ENCODE measurements around the gene VSIR. TPM values are rescaled to one million over a fixed set of nuclear protein-coding genes. Genes with fewer than 3 reads are reported as not detected.
A peak's percentile ranks its signal among the peaks of the same experiment; 100 is the strongest.

Gene VSIR
- total RNA-seq, 1 experiment from 2014 or later = 18.5 TPM

DNA sequence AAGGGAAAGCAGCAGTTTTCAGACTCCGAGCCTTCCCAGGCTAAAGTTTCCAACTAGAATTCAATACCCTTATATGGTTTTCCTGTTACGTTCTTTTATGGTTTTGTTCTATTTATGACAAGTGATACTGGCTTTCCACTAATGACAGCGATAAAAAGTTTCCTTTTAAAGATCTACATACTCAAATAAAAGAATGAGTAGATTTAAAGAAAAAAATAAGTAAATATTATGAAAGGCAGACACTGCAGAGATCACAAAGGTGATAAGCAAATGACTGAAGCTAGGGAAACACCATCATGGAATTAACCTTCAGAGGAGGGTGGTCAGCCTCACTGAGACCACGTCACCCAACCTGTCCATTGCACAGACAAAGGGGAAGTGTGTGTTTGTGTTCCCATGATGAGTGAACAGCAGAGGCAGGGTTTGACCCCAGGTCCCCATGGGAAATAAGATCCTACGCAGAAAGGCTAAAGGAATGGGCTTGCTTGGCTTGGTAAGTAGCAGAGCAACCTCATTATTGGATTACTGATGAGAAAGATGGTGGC, 4.0 kb downstream of the VSIR start:
- intact Hi-C loops (cut with micrococcal nuclease) = no loop called here
- Histone ChIP-seq H3K27me3 (ENCODE audit: insufficient read depth, low read length) (no peaks in the 10 kb centered on the region), H3K27ac (ENCODE audit: low read depth, low read length) (no peak overlapping the region; the same call in 1 of the 2 replicates), H3K4me1 (ENCODE audit: control insufficient read depth in 1 of 2, insufficient read depth in 2 of 2, low read length in 2 of 2) (peaks cover 82 to 97% of the 10 kb centered on the region in 2 experiments), H3K9ac (ENCODE audit: low read length) (no peak overlapping the region), H3K4me2 (ENCODE audit: low read length) (peak overlapping the region; percentile 85), H3K36me3 (ENCODE audit: control insufficient read depth in 1 of 2, insufficient read depth in 2 of 2, low read length in 2 of 2) (no peaks in the 10 kb centered on the region), H3K79me2 (ENCODE audit: insufficient read depth, low read length) (0 out of 2 replicates have a peak, but pooled peaks cover 3% of the 10 kb centered on the region), H2AFZ (ENCODE audit: low read depth, low read length, poor library complexity, severe bottlenecking) (no peak overlapping the region), H3K4me3 (replicated peaks in 1 of 2; ENCODE audit: low read depth in 1 of 2, low read length in 2 of 2) (no peak overlapping the region), H3K9me3 (ENCODE audit: control insufficient read depth in 1 of 2, insufficient read depth in 1 of 2, low read depth in 1 of 2, low read length in 2 of 2) (no peaks in the 10 kb centered on the region), H4K20me1 (ENCODE audit: insufficient read depth) (no peaks in the 10 kb centered on the region), H3K9me2 (ENCODE audit: insufficient read depth) (no peaks in the 10 kb centered on the region)
- BruUV-seq (replicated peaks) = no TSS peak
- RAD21 ChIA-PET (ENCODE audit: low non-redundant PET in 1 of 2, low total read pairs in 2 of 2, uncharacterized antibody in 2 of 2, unreplicated experiment in 2 of 2) = interaction anchor here in 1 of 2 experiments (1.0 kb wide), 1 partner anchor 73 kb away, joined by 5 read pairs; no protein-coding TSS in a partner anchor
- no peak for TF ChIP-seq TCF7L2 (IDR thresholded peaks at IDR 0.05; ENCODE audit: borderline replicate concordance, extremely low read depth, insufficient read depth, insufficient read length)
- TF ChIP-seq CBX3 (IDR thresholded peaks at IDR 0.05; ENCODE audit: low read depth) = no peak
- TF ChIP-seq FOSL1 (IDR thresholded peaks at IDR 0.05; ENCODE audit: low read depth) = no peak
- TF ChIP-seq, protein P1, sequence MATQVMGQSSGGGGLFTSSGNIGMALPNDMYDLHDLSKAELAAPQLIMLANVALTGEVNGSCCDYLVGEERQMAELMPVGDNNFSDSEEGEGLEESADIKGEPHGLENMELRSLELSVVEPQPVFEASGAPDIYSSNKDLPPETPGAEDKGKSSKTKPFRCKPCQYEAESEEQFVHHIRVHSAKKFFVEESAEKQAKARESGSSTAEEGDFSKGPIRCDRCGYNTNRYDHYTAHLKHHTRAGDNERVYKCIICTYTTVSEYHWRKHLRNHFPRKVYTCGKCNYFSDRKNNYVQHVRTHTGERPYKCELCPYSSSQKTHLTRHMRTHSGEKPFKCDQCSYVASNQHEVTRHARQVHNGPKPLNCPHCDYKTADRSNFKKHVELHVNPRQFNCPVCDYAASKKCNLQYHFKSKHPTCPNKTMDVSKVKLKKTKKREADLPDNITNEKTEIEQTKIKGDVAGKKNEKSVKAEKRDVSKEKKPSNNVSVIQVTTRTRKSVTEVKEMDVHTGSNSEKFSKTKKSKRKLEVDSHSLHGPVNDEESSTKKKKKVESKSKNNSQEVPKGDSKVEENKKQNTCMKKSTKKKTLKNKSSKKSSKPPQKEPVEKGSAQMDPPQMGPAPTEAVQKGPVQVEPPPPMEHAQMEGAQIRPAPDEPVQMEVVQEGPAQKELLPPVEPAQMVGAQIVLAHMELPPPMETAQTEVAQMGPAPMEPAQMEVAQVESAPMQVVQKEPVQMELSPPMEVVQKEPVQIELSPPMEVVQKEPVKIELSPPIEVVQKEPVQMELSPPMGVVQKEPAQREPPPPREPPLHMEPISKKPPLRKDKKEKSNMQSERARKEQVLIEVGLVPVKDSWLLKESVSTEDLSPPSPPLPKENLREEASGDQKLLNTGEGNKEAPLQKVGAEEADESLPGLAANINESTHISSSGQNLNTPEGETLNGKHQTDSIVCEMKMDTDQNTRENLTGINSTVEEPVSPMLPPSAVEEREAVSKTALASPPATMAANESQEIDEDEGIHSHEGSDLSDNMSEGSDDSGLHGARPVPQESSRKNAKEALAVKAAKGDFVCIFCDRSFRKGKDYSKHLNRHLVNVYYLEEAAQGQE (IDR thresholded peaks at IDR 0.05; ENCODE audit: low read depth) = no peak
- TF ChIP-seq YY1 (IDR thresholded peaks at IDR 0.05; ENCODE audit: extremely low read depth, insufficient replicate concordance, low read depth, low read length) = no peak
- TF ChIP-seq EZH2 (IDR thresholded peaks at IDR 0.05) = no peak
- TF ChIP-seq SIN3A (IDR thresholded peaks at IDR 0.05; ENCODE audit: low read depth) = no peak
- TF ChIP-seq, protein P2, sequence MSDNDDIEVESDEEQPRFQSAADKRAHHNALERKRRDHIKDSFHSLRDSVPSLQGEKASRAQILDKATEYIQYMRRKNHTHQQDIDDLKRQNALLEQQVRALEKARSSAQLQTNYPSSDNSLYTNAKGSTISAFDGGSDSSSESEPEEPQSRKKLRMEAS (IDR thresholded peaks at IDR 0.05) = no peak
- POLR2A ChIA-PET = interaction anchor here (1.3 kb wide), 1 partner anchor 8 kb away, joined by 3 read pairs; no protein-coding TSS in a partner anchor
- no peak for ATAC-seq
- CTCF ChIA-PET = interaction anchor here (3.0 kb wide), 1 partner anchor 127 kb away, joined by 11 read pairs; no protein-coding TSS in a partner anchor
- no peak for DNase-seq (ENCODE audit: low read depth, low spot score)

All from HCT116 (cell line).